Lung (tissue), 12 donors: ENCODE measurements around the gene CTNNB1. TPM values are rescaled to one million over a fixed set of nuclear protein-coding genes. Genes with fewer than 3 reads are reported as not detected.

Experiments used
- ATAC-seq: fragments of 200-7000 bp; cut with Tn5 transposase; one replicate; pipeline ENCODE4 v1.9.1; 2020; ENCODE audit warnings: moderate number of reproducible peaks; ENCODE audit not compliant: insufficient read depth, low FRiP score
- DNase-seq, 3 donors: peaks; one replicate each; pipeline ENCODE4 v3.0.0-alpha.2; 2013 to 2017
- H3K27ac ChIP-seq, 2 donors: one replicate each; pipeline ENCODE4 v1.5.1; 2013; ENCODE audit warnings: mild to moderate bottlenecking in 2 of 2, moderate library complexity in 2 of 2, control low read depth in 1 of 2, inconsistent platforms in 1 of 2, low read depth in 1 of 2, low read length in 1 of 2
- H3K27me3 ChIP-seq, 3 donors: one replicate each; pipeline ENCODE4 v1.5.1; 2013; ENCODE audit warnings: low read length in 2 of 3; ENCODE audit not compliant: control insufficient read depth in 3 of 3, insufficient read depth in 3 of 3
- H3K36me3 ChIP-seq, 4 donors: one replicate each; pipeline ENCODE4 v1.5.1; 2013; ENCODE audit warnings: low read length in 4 of 4, mild to moderate bottlenecking in 1 of 4, moderate library complexity in 1 of 4; ENCODE audit not compliant: control insufficient read depth in 4 of 4, insufficient read depth in 4 of 4
- H3K4me1 ChIP-seq, 5 donors: one replicate each; pipeline ENCODE4 v1.5.1; 2013; ENCODE audit warnings: low read length in 5 of 5, mild to moderate bottlenecking in 2 of 5, moderate library complexity in 1 of 5; ENCODE audit not compliant: control insufficient read depth in 5 of 5, insufficient read depth in 5 of 5
- H3K4me3 ChIP-seq: one replicate; pipeline ENCODE4 v1.5.1; 2013; ENCODE audit warnings: mild to moderate bottlenecking, control low read depth, moderate library complexity
- H3K9ac ChIP-seq, 2 donors: one replicate each; pipeline ENCODE4 v1.5.1; 2013; ENCODE audit warnings: low read length in 2 of 2, control low read depth in 1 of 2; ENCODE audit not compliant: insufficient read depth in 1 of 2
- H3K9me3 ChIP-seq, 4 donors: one replicate each; pipeline ENCODE4 v1.5.1; 2013; ENCODE audit warnings: low read length in 3 of 4, mild to moderate bottlenecking in 1 of 4, moderate library complexity in 1 of 4; ENCODE audit not compliant: control insufficient read depth in 4 of 4, insufficient read depth in 3 of 4
- CTCF ChIP-seq: IDR thresholded peaks from 2 replicates; pipeline ENCODE4 v1.5.1; 2012; ENCODE audit warnings: mild to moderate bottlenecking; ENCODE audit errors: control extremely low read depth, extremely low read depth
- WGBS, 2 donors: extraction: QIAGEN DNeasy Blood & Tissue Kit; methylation state at CpG; one replicate each; pipeline ENCODE4 v1.1.7; 2013; 5-methylcytosine and 5-hydroxymethylcytosine counted together
- polyA plus RNA-seq, 2 donors: library from polyadenylated mRNA; stranded (reverse); fragments of 200-250 nt; gene quantifications; one replicate each; pipeline ENCODE4 v1.2.1, GENCODE V29; 2013
- total RNA-seq, 2 donors: library from RNA; depleted of rRNA in 1 of 2; stranded (reverse); fragments of >200 nt in 1 of 2; gene quantifications; one replicate each; pipeline ENCODE4 v1.2.1, GENCODE V29; 2014 to 2021
- donor health status: control.
- donor health status: control.
- donor health status: Bipolar disorder and iron deficiency.
- donor health status: healthy.
- donor health status: DM: yes; HTN: yes; CAD: no.

CTNNB1 gene
- total and polyA plus RNA-seq, 4 donors, result 90.3 to 631 (median 315) TPM

- no peak for DNase-seq
- no peak overlapping the region for H3K27ac ChIP-seq
- ATAC-seq, result no peak
- WGBS, 2 donors, result 92 to 94% methylated on average over 3 of the region's 3 CpGs
- no peak overlapping the region for H3K9ac ChIP-seq
- H3K36me3 ChIP-seq, result no peaks in the 10 kb centered on the region
- H3K9me3 ChIP-seq, result no peaks in the 10 kb centered on the region
- no peaks in the 10 kb centered on the region for H3K4me1 ChIP-seq
- no peak overlapping the region for H3K4me3 ChIP-seq
- TF ChIP-seq CTCF, result no peak
- H3K27me3 ChIP-seq, result no peaks in the 10 kb centered on the region
Measured at GRCh38 chr3:41249318-41249717, 50.0 kb downstream of the CTNNB1 start.

GRCh38 chr3:41250825-41251224 is 51.5 kb downstream of the CTNNB1 start:
- no peak for TF ChIP-seq CTCF
- 72 to 85% methylated on average over 2 of the region's 2 CpGs for WGBS, 2 donors

GRCh38 chr3:41251593-41251992 is 52.3 kb downstream of the CTNNB1 start:
- Histone ChIP-seq H3K4me1 (no peaks in the 10 kb centered on the region), H3K9ac (no peak overlapping the region), H3K36me3 (no peaks in the 10 kb centered on the region), H3K27me3 (no peaks in the 10 kb centered on the region), H3K4me3 (no peak overlapping the region), H3K27ac (no peak overlapping the region), H3K9me3 (no peaks in the 10 kb centered on the region)
- ATAC-seq, result no peak
- TF ChIP-seq CTCF, result no peak
- no peak for DNase-seq
- WGBS, 2 donors, result 96 to 100% methylated on average over 1 of the region's 1 CpG

More at GRCh38 chr3:41250825-41251224, 51.5 kb downstream of the CTNNB1 start:
- Histone ChIP-seq H3K27ac (no peak overlapping the region), H3K27me3 (no peaks in the 10 kb centered on the region), H3K36me3 (no peaks in the 10 kb centered on the region), H3K4me1 (no peaks in the 10 kb centered on the region), H3K9me3 (no peaks in the 10 kb centered on the region), H3K4me3 (no peak overlapping the region), H3K9ac (no peak overlapping the region)
- DNase-seq (no peak), ATAC-seq (no peak)

GRCh38 chr3:41258239-41258800 is 59.0 kb downstream of the CTNNB1 start:
- ATAC-seq (no peak), DNase-seq (no peak)
- no peak for TF ChIP-seq CTCF
- Histone ChIP-seq H3K27ac (no peak overlapping the region), H3K27me3 (no peaks in the 10 kb centered on the region), H3K9me3 (no peaks in the 10 kb centered on the region), H3K4me3 (no peak overlapping the region), H3K9ac (no peak overlapping the region), H3K36me3 (no peaks in the 10 kb centered on the region), H3K4me1 (no peaks in the 10 kb centered on the region)
- 85 to 88% methylated on average over 4 of the region's 4 CpGs for WGBS, 2 donors
